SK-N-SH (cell line): Measurements from ENCODE around the gene SMCO2. TPM values are rescaled to one million over a fixed set of nuclear protein-coding genes. Genes with fewer than 3 reads are reported as not detected.

Experiments
- CTCF ChIA-PET: fragments of 300-600, 350-600 bp; formaldehyde crosslinking; extraction: SDS; loops from one replicate; lab custom pipeline; 2021; lab: Yijun Ruan, JAX
- POLR2A ChIA-PET: fragments of 350-600 bp; sonication (Branson Sonifier 250); formaldehyde crosslinking; extraction: SDS; loops from one replicate; lab custom pipeline; 2020; ENCODE audit warnings: antibody characterized with exemption, inconsistent platforms; lab: Yijun Ruan, JAX
- DNase-seq: peaks from one replicate; pipeline ENCODE4 v3.0.0; 2012
- H2AFZ ChIP-seq: fragments of 200-600 bp; sonication (generic); 2 replicates; pipeline ENCODE4 v1.8.1; 2016; ENCODE audit warnings: antibody characterized with exemption, mild to moderate bottlenecking, low read depth
- H3F3A ChIP-seq: fragments of 200-600 bp; sonication (generic); replicated peaks from 2 replicates; pipeline ENCODE3; 2016; ENCODE audit warnings: antibody characterized with exemption, mild to moderate bottlenecking; ENCODE audit not compliant: insufficient read depth
- H3K27ac ChIP-seq, 2 experiments: fragments of 200-500 bp in 1 of 2; fragments of 200-600 bp in 1 of 2; sonication (Bioruptor generic) in 1 of 2; sonication (generic), shearing (Covaris generic) in 1 of 2; 2 replicates each; pipeline versions ENCODE4 v1.5.1 to v1.6.1; 2014 to 2016; ENCODE audit warnings: low read depth in 2 of 2, inconsistent platforms in 1 of 2, low read length in 1 of 2, mild to moderate bottlenecking in 1 of 2, mixed read lengths in 1 of 2
- H3K27me3 ChIP-seq: fragments of 200-600 bp; sonication (generic), shearing (Covaris generic); 2 replicates; pipeline ENCODE4 v1.6.1; 2016; ENCODE audit warnings: mixed run types; ENCODE audit not compliant: insufficient read depth
- H3K36me3 ChIP-seq, 2 experiments: fragments of 200-500 bp in 1 of 2; fragments of 200-600 bp in 1 of 2; sonication (Bioruptor generic) in 1 of 2; sonication (generic) in 1 of 2; replicated peaks in 1 of 2; 2 replicates each; pipeline versions ENCODE3 to v1.5.1; 2014 to 2016; ENCODE audit warnings: low read length in 1 of 2, mild to moderate bottlenecking in 1 of 2; ENCODE audit not compliant: insufficient read depth in 2 of 2, control insufficient read depth in 1 of 2
- H3K4me1 ChIP-seq, 2 experiments: fragments of 200-500 bp in 1 of 2; fragments of 200-600 bp in 1 of 2; sonication (Bioruptor generic) in 1 of 2; sonication (generic), shearing (Covaris generic) in 1 of 2; 2 replicates each; pipeline versions ENCODE4 v1.5.1 to v1.6.1; 2014 to 2016; ENCODE audit warnings: low read depth in 1 of 2, low read length in 1 of 2, mixed run types in 1 of 2; ENCODE audit not compliant: insufficient read depth in 2 of 2, control insufficient read depth in 1 of 2
- H3K4me2 ChIP-seq: fragments of 200-600 bp; sonication (generic), shearing (Covaris generic); 2 replicates; pipeline ENCODE4 v1.6.1; 2017; ENCODE audit warnings: mixed run types
- H3K4me3 ChIP-seq, 2 experiments: fragments of 200-500 bp in 1 of 2; fragments of 200-600 bp in 1 of 2; sonication (Bioruptor generic) in 1 of 2; sonication (generic), shearing (Covaris generic) in 1 of 2; 2 replicates each; pipeline versions ENCODE4 v1.5.1 to v1.8.1; 2014 to 2016; ENCODE audit warnings: low read depth in 2 of 2, inconsistent platforms in 1 of 2, low read length in 1 of 2, mild to moderate bottlenecking in 1 of 2, mixed read lengths in 1 of 2, moderate library complexity in 1 of 2
- H3K79me2 ChIP-seq: fragments of 200-600 bp; sonication (generic); 2 replicates; pipeline ENCODE4 v1.8.1; 2017; ENCODE audit warnings: mild to moderate bottlenecking; ENCODE audit not compliant: insufficient read depth
- H3K9ac ChIP-seq: fragments of 200-600 bp; sonication (generic); 2 replicates; pipeline ENCODE4 v1.6.1; 2017; ENCODE audit warnings: mixed run types
- H3K9me2 ChIP-seq: fragments of 200-600 bp; sonication (generic); 2 replicates; pipeline ENCODE4 v1.6.1; 2017; ENCODE audit warnings: mixed run types
- H3K9me3 ChIP-seq: fragments of 200-600 bp; sonication (generic); 2 replicates; pipeline ENCODE4 v1.6.1; 2017; ENCODE audit warnings: mixed run types, mild to moderate bottlenecking, moderate library complexity
- H4K20me1 ChIP-seq: fragments of 200-600 bp; sonication (generic); 2 replicates; pipeline ENCODE4 v1.6.1; 2017; ENCODE audit warnings: mild to moderate bottlenecking, mixed run types; ENCODE audit not compliant: insufficient read depth
- EP300 ChIP-seq, 2 experiments: IDR thresholded peaks; 2 replicates each; pipeline versions ENCODE4 v1.4.0 to v1.6.1; 2012; ENCODE audit warnings: borderline replicate concordance in 1 of 2, low read depth in 1 of 2, low read length in 1 of 2
- EZH2phosphoT487 ChIP-seq: fragments of 200-600 bp; sonication (generic); IDR thresholded peaks from 2 replicates; pipeline ENCODE4 v1.6.1; 2017; ENCODE audit warnings: low read depth, mixed run types, mild to moderate bottlenecking, antibody characterized with exemption, moderate library complexity, borderline replicate concordance
- FOSL2 ChIP-seq: IDR thresholded peaks from 2 replicates; pipeline ENCODE4 v1.4.0; 2012; ENCODE audit warnings: low read depth, mild to moderate bottlenecking, moderate library complexity, borderline replicate concordance
- FOXJ3 ChIP-seq: sonication (generic); formaldehyde crosslinking; IDR thresholded peaks from 2 replicates; pipeline ENCODE4 v1.5.1; 2020; ENCODE audit warnings: mild to moderate bottlenecking, missing genetic modification reagents
- FOXM1 ChIP-seq: IDR thresholded peaks from 2 replicates; pipeline ENCODE4 v1.4.0; 2012; ENCODE audit warnings: low read depth, mild to moderate bottlenecking
- RAD21 ChIP-seq: IDR thresholded peaks from 2 replicates; pipeline ENCODE4 v1.6.1; 2012; ENCODE audit warnings: mild to moderate bottlenecking, low read length
- RCOR1 ChIP-seq: fragments of 150-350 bp; IDR thresholded peaks from 2 replicates; pipeline ENCODE4 v1.6.1; 2017; ENCODE audit warnings: antibody characterized with exemption, low read length
- RFX5 ChIP-seq: IDR thresholded peaks from 2 replicates; pipeline ENCODE4 v1.6.1; 2012; ENCODE audit warnings: mild to moderate bottlenecking, improper control_type of control experiment, low read length
- SIN3A ChIP-seq: IDR thresholded peaks from 2 replicates; pipeline ENCODE4 v1.6.1; 2012; ENCODE audit warnings: low read depth, mild to moderate bottlenecking, low read length, moderate library complexity, borderline replicate concordance
- SMC3 ChIP-seq: IDR thresholded peaks from 2 replicates; pipeline ENCODE4 v1.6.1; 2012; ENCODE audit warnings: low read depth, low read length, improper control_type of control experiment
- USF2 ChIP-seq: fragments of 150-350 bp; IDR thresholded peaks from 2 replicates; pipeline ENCODE4 v1.6.1; 2017; ENCODE audit warnings: antibody characterized with exemption, low read length, low read depth, borderline replicate concordance
- ZBTB33 ChIP-seq: IDR thresholded peaks from 2 replicates; pipeline ENCODE4 v1.4.0; 2012; ENCODE audit warnings: low read depth, borderline replicate concordance
- WGBS: methylation state at CpG from one replicate; pipeline ENCODE4 v1.1.6; 2017; ENCODE audit warnings: low lambda C conversion rate; 5-methylcytosine and 5-hydroxymethylcytosine counted together
- polyA plus RNA-seq, 3 experiments: library from polyadenylated mRNA; depleted of rRNA; stranded (reverse); fragments of >200 nt; gene quantifications; 2 replicates each; pipeline ENCODE4 v1.2.3, GENCODE V29; 2012

SMCO2 gene
- polyA plus RNA-seq, 1 of the 3 experiments (the other 2 are of a cell fraction): 0.21 TPM

DNA sequence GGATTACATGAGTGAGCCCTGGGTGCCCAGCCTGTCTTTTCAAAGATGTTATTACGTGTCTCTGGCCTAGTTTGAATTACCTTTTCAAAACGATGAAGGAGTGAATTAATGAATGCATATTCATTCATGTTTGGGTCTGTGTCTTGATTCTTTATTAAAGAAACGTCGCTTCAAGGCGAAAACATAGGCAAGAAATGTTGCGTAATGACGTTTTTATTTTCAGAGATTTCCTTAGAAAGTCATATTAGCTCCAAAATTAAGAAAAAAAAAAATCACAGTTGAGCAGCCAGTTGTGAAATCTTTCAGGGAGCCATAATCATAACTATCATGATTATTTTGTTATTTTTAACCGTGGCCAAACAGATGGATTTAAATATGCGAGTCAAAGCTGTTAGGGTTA lies 81.0 kb downstream of the SMCO2 start (continued):
- no peak for TF ChIP-seq SIN3A
- no peak for TF ChIP-seq FOSL2
- TF ChIP-seq USF2: no peak
- TF ChIP-seq, all 33 proteins: peak for 0

- WGBS: 96% methylated on average over 3 of the region's 3 CpGs
- peaks cover 4 to 10% of the 10 kb centered on the region in 2 experiments; a peak in 1 of 4 replicates for H3K4me1 ChIP-seq
- no peak for DNase-seq
- peak overlapping the region; percentile 17; the same call in 1 of the 2 replicates for H3K4me2 ChIP-seq
- peaks cover 98% of the 10 kb centered on the region for H3K79me2 ChIP-seq
- H3K9me2 ChIP-seq: no peaks in the 10 kb centered on the region
- no peak overlapping the region for H3K4me3 ChIP-seq
- ChIA-PET POLR2A (no interaction called here), CTCF (no interaction called here)
- H3K27me3 ChIP-seq: no peaks in the 10 kb centered on the region
- H3K9ac ChIP-seq: no peak overlapping the region
- no peak for TF ChIP-seq FOXM1
- TF ChIP-seq EZH2phosphoT487: no peak
- TF ChIP-seq RFX5: no peak
- H4K20me1 ChIP-seq: peaks cover 64% of the 10 kb centered on the region
- no peaks in the 10 kb centered on the region for H3K9me3 ChIP-seq
- peaks cover 20% of the 10 kb centered on the region for H3F3A ChIP-seq
- H3K27ac ChIP-seq: no peak overlapping the region
- peaks cover 0 to 27% of the 10 kb centered on the region in 2 experiments for H3K36me3 ChIP-seq
- no peak overlapping the region for H2AFZ ChIP-seq
These were observed 82.3 kb downstream of the SMCO2 start for GRCh38 chr12:27528788-27529187.

DNA sequence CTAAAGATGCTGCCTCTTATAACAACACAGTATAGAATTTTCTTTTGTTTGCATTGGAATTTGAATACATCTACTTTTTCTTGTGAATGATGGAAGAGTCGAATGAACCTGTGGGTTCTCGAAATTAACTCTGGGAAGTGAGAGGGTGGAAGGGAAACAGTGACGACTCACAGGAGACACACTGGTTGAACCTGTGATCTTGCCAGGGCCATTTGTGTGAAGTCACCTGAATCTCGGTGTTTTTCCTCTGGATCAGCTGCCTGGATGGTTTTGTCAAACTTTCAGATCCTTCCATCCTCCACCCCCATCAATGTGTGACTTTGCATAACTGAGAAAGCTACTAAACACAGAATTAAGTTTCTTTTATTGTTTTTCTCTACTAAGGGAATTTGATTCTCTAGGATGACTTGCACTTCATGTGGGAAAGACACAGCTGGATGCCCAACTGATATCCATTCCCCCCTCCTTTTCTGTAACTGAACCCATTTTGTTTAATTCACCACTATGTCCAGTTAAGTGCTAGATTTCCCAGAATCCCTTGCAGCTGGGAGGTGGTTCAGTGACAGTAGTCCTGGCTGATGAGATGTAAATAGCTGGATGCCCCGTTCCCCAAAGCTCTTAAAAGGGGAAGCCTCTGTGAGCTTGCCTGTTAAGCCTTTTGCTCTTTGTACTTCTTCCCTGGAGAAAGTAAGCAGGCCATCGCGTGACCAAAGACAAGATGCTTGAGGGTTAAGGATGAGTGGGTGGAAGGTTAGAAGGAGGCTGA lies 83.8 kb downstream of the SMCO2 start:
- Histone ChIP-seq H3K4me3 (no peak overlapping the region), H2AFZ (no peak overlapping the region), H3K9me2 (no peaks in the 10 kb centered on the region), H3K27ac (peak overlapping the region in 1 of 2 experiments; percentile 7; a peak in 1 of 4 replicates), H3K9ac (no peak overlapping the region), H3K36me3 (peaks cover 0 to 32% of the 10 kb centered on the region in 2 experiments), H3K4me1 (peaks cover 3 to 10% of the 10 kb centered on the region in 2 experiments; a peak in 3 of 4 replicates), H3K9me3 (no peaks in the 10 kb centered on the region), H3F3A (peaks cover 16% of the 10 kb centered on the region), H4K20me1 (peaks cover 78% of the 10 kb centered on the region), H3K27me3 (no peaks in the 10 kb centered on the region), H3K4me2 (no peak overlapping the region), H3K79me2 (peaks cover 100% of the 10 kb centered on the region)
- TF ChIP-seq FOXM1 (no peak), RCOR1 (no peak), FOXJ3 (CRISPR knock-in tag) (no peak), SMC3 (no peak), RAD21 (no peak), EP300 (IDR thresholded peaks at IDR 0.05; ENCODE audit: borderline replicate concordance in 1 of 2, low read depth in 1 of 2, low read length in 1 of 2) (no peak), ZBTB33 (no peak)
- ChIA-PET CTCF (no interaction called here), POLR2A (no interaction called here)
- DNase-seq: no peak
- 85% methylated on average over 7 of the region's 7 CpGs for WGBS
